22Rv1 (cell line): ENCODE data around the gene SARDH.

ENCODE experiments used
- CTCF ChIP-seq: fragments of 450-650 bp; IDR thresholded peaks from 2 replicates; pipeline ENCODE4 v1.5.1; 2017; ENCODE audit warnings: mild to moderate bottlenecking
- ZFX ChIP-seq: fragments of 450-650 bp; IDR thresholded peaks from 2 replicates; pipeline ENCODE4 v1.6.1; 2017; ENCODE audit warnings: antibody characterized with exemption, borderline replicate concordance

GRCh38 chr9:133775951-133776905, 38.1 kb upstream of the SARDH start:
- TF ChIP-seq CTCF = no peak
- TF ChIP-seq ZFX = no peak
